BJ (cell line): ENCODE measurements around the gene PDHX. TPM values are rescaled to one million over a fixed set of nuclear protein-coding genes. Genes with fewer than 3 reads are reported as not detected.

Experiments used
- CTCF ChIA-PET: fragments of 350-600 bp; formaldehyde crosslinking; extraction: SDS; loops from one replicate; lab custom pipeline; 2021; ENCODE audit warnings: antibody characterized with exemption, inconsistent platforms; lab: Yijun Ruan, JAX
- POLR2A ChIA-PET: fragments of 300-600 bp; sonication (Branson Sonifier 250); formaldehyde crosslinking; extraction: SDS; loops from one replicate; lab custom pipeline; 2021; ENCODE audit warnings: antibody characterized with exemption; lab: Charles Lee
- DNase-seq: peaks from one replicate; pipeline ENCODE4 v3.0.0-alpha.2; 2011; ENCODE audit warnings: low read depth
- H3K27me3 ChIP-seq: 2 replicates; pipeline ENCODE4 v1.6.0; 2011; ENCODE audit warnings: low read length; ENCODE audit not compliant: control insufficient read depth, insufficient read depth
- H3K36me3 ChIP-seq: 2 replicates; pipeline ENCODE4 v1.5.1; 2011; ENCODE audit warnings: low read length; ENCODE audit not compliant: control insufficient read depth, insufficient read depth
- H3K4me3 ChIP-seq: 2 replicates; pipeline ENCODE4 v1.5.1; 2011; ENCODE audit warnings: low read depth, mild to moderate bottlenecking, control low read depth, low read length
- polyA plus RNA-seq: library from polyadenylated mRNA; depleted of rRNA; stranded (reverse); fragments of >200 nt; gene quantifications from 2 replicates; pipeline ENCODE4 v1.2.3, GENCODE V29; 2011
- TF ChIP-seq, protein P1 (sequence below): IDR thresholded peaks from 2 replicates; pipeline ENCODE4 v1.5.1; 2011; ENCODE audit warnings: low read depth, mild to moderate bottlenecking, control low read depth, inconsistent platforms, low read length, moderate library complexity; ENCODE audit not compliant: insufficient read depth

The PDHX gene
- polyA plus RNA-seq, 1 experiment: 21.7 TPM

DNA sequence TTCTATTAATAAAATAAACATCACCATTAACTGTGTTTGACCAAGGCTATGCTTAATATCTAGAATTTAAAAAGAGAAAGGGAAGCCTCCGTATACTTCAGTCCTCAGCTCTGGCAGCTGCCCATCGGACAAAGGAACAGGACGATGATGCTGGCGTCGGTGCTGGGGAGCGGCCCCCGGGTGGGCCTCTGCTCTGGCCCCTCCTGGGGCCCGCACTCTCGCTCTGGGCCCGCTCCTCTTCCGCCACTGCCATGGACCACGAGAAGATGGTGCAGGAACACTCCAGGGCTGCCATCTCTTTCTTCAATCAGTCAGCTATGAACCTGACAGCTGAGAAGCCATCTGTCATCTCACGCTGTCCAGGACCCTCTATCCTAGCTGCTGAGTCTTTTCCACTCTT, 25.3 kb downstream of the PDHX start:
- no peak for DNase-seq
- no peak overlapping the region for H3K4me3 ChIP-seq
- H3K36me3 ChIP-seq: peaks cover 3% of the 10 kb centered on the region; the same call in 1 of the 2 replicates
- ChIA-PET CTCF (interaction anchor here (0.6 kb wide), 1 partner anchor 1215 kb away, joined by 3 read pairs; no protein-coding TSS in a partner anchor), POLR2A (no interaction called here)
- TF ChIP-seq, protein P1, sequence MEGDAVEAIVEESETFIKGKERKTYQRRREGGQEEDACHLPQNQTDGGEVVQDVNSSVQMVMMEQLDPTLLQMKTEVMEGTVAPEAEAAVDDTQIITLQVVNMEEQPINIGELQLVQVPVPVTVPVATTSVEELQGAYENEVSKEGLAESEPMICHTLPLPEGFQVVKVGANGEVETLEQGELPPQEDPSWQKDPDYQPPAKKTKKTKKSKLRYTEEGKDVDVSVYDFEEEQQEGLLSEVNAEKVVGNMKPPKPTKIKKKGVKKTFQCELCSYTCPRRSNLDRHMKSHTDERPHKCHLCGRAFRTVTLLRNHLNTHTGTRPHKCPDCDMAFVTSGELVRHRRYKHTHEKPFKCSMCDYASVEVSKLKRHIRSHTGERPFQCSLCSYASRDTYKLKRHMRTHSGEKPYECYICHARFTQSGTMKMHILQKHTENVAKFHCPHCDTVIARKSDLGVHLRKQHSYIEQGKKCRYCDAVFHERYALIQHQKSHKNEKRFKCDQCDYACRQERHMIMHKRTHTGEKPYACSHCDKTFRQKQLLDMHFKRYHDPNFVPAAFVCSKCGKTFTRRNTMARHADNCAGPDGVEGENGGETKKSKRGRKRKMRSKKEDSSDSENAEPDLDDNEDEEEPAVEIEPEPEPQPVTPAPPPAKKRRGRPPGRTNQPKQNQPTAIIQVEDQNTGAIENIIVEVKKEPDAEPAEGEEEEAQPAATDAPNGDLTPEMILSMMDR: no peak
- no peaks in the 10 kb centered on the region for H3K27me3 ChIP-seq

DNA sequence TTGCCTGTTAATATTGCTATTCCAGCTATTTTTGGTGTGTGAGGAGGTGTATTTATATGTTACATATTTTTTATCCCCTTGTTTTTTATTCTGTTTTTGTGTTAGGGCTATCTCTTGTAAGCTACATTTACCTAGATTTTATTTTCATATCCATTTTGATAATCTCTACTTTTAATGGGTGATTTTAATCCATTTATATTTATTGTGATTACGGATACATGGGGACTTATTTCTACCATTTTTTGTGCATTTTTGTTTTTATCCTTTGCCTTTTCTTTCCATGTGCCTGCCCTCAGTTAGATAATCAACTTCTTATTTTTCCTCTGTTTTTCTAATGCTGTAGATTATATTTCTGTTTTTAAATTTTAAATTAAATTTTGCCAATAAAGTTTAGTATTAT, 28.3 kb downstream of the PDHX start:
- no peak overlapping the region for H3K4me3 ChIP-seq
- ChIA-PET POLR2A (no interaction called here), CTCF (interaction anchor here (0.6 kb wide), 1 partner anchor 1311 kb away, joined by 3 read pairs; no protein-coding TSS in a partner anchor)
- DNase-seq: no peak
- H3K27me3 ChIP-seq: no peaks in the 10 kb centered on the region
- TF ChIP-seq, protein P1: no peak
- peaks cover 3% of the 10 kb centered on the region; the same call in 1 of the 2 replicates for H3K36me3 ChIP-seq

- ChIA-PET POLR2A (interaction anchor here (0.5 kb wide), 1 partner anchor 539 kb away, joined by 8 read pairs; no protein-coding TSS in a partner anchor), CTCF (interaction anchor here (1.4 kb wide), 1 partner anchor 11 kb away, joined by 3 read pairs; no protein-coding TSS in a partner anchor)
- Histone ChIP-seq H3K36me3 (no peaks in the 10 kb centered on the region), H3K27me3 (no peaks in the 10 kb centered on the region), H3K4me3 (no peak overlapping the region)
- peak; percentile 32 for DNase-seq
- TF ChIP-seq, protein P1: no peak
Observed at GRCh38 chr11:34948696-34949095, 32.3 kb downstream of the PDHX start.

GRCh38 chr11:34953955-34954354, 37.5 kb downstream of the PDHX start:
- CTCF ChIA-PET: no interaction called here
- POLR2A ChIA-PET: no interaction called here

DNA sequence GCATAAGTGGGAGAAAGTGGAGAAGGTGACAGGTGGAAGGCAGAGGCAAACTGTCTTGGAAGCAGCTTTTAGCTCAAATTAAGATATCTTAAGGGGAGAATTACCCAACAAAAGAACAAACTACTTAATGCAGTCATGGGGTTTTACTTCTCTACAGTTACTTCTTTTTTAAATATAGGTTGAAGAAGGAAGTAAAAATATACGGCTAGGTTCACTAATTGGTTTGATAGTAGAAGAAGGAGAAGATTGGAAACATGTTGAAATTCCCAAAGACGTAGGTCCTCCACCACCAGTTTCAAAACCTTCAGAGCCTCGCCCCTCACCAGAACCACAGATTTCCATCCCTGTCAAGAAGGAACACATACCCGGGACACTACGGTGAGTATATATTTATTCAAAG, 40.8 kb downstream of the PDHX start:
- no peak overlapping the region for H3K4me3 ChIP-seq
- CTCF ChIA-PET: no interaction called here
- H3K36me3 ChIP-seq: no peaks in the 10 kb centered on the region
- no peaks in the 10 kb centered on the region for H3K27me3 ChIP-seq
- TF ChIP-seq, protein P1: no peak
- no peak for DNase-seq
- POLR2A ChIA-PET: no interaction called here

More at GRCh38 chr11:34953955-34954354, 37.5 kb downstream of the PDHX start:
- Histone ChIP-seq H3K36me3 (no peaks in the 10 kb centered on the region), H3K4me3 (no peak overlapping the region), H3K27me3 (no peaks in the 10 kb centered on the region)
- no peak for DNase-seq
- TF ChIP-seq, protein P1: no peak
